ENCODE results near the gene GPRASP3. TPM values are rescaled to one million over a fixed set of nuclear protein-coding genes. Genes with fewer than 3 reads are reported as not detected.
"Not testable (repeated sequence)": the region's sequence is repeated elsewhere in the genome, so short reads cannot be mapped to it uniquely, and the experiment has no call there.

GPRASP3 gene
- polyA plus RNA-seq, 1 experiment: 1.9 TPM

DNA sequence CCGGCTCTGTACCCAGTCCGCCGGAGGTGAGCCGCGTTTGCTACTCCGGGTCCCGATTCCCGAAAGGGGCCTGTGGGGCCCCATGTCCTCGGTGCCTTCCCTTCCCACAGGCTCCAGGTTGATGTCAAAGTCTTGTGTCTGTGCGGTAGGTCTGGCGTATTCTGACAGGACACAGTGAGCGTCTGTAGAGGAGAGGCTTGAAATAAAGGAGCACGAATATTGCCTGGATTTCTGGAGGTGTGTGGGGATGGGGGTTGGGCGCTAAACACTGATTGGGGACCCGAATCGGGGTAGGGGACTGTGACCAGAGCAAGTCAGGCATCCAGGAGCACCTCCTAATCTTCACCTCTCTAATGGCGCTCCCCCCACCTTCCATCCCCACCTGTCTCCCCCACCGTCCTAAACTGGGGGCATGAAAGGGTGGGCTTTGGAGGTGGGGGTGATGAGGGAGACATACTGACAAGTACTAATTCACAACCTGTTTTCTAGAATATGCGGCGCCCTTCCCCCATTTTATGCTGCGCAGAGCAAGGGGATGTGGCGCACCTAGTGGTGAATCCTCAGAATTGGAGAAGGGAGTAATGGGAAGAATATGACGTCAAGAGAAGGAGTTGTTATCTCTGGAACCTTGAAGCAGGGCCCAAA lies 7.4 kb upstream of the GPRASP3 start:
- TF ChIP-seq, protein P1, sequence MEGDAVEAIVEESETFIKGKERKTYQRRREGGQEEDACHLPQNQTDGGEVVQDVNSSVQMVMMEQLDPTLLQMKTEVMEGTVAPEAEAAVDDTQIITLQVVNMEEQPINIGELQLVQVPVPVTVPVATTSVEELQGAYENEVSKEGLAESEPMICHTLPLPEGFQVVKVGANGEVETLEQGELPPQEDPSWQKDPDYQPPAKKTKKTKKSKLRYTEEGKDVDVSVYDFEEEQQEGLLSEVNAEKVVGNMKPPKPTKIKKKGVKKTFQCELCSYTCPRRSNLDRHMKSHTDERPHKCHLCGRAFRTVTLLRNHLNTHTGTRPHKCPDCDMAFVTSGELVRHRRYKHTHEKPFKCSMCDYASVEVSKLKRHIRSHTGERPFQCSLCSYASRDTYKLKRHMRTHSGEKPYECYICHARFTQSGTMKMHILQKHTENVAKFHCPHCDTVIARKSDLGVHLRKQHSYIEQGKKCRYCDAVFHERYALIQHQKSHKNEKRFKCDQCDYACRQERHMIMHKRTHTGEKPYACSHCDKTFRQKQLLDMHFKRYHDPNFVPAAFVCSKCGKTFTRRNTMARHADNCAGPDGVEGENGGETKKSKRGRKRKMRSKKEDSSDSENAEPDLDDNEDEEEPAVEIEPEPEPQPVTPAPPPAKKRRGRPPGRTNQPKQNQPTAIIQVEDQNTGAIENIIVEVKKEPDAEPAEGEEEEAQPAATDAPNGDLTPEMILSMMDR (IDR thresholded peaks at IDR 0.05; ENCODE audit: insufficient read depth, low read depth, low read length): peak; percentile 70
- H3K27me3 ChIP-seq (ENCODE audit: control insufficient read depth, insufficient read depth, low read length): no peaks in the 10 kb centered on the region
- no peak for DNase-seq (ENCODE audit: low read depth)
- H3K36me3 ChIP-seq (ENCODE audit: control insufficient read depth, insufficient read depth, low read length): no peaks in the 10 kb centered on the region
- ChIA-PET POLR2A (no interaction called here), CTCF (no interaction called here)
- peak overlapping the region; percentile 69 for H3K4me3 ChIP-seq (ENCODE audit: low read depth, low read length)

DNA sequence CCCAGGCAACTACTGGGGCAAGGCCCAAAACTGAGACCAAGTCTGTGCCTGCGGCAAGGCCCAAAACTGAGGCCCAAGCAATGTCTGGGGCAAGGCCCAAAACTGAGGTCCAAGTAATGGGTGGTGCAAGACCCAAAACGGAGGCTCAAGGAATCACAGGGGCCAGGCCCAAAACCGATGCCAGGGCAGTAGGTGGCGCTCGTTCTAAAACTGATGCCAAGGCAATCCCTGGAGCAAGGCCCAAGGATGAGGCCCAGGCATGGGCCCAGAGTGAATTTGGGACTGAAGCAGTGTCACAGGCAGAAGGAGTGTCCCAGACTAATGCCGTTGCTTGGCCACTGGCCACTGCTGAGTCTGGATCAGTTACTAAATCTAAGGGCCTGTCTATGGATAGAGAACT lies 5.5 kb upstream of the GPRASP3 start:
- TF ChIP-seq, protein P1 (IDR thresholded peaks at IDR 0.05; ENCODE audit: insufficient read depth, low read depth, low read length): no peak
- Histone ChIP-seq H3K36me3 (ENCODE audit: control insufficient read depth, insufficient read depth, low read length) (no peaks in the 10 kb centered on the region), H3K4me3 (ENCODE audit: low read depth, low read length) (no peak overlapping the region), H3K27me3 (ENCODE audit: control insufficient read depth, insufficient read depth, low read length) (no peaks in the 10 kb centered on the region)
- no peak for DNase-seq (ENCODE audit: low read depth)
- ChIA-PET CTCF (no interaction called here), POLR2A (no interaction called here)

DNA sequence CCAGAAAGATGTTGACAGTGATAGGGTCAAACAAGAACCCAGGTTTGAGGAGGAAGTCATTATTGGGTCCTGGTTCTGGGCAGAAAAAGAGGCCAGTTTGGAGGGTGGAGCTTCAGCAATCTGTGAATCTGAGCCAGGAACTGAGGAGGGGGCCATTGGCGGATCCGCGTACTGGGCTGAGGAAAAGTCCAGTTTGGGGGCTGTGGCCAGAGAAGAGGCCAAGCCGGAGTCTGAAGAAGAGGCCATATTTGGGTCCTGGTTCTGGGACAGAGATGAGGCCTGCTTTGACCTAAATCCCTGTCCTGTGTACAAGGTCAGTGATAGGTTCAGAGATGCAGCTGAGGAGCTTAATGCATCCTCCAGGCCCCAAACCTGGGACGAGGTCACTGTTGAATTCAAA lies 4.6 kb upstream of the GPRASP3 start:
- Histone ChIP-seq H3K36me3 (ENCODE audit: control insufficient read depth, insufficient read depth, low read length) (no peaks in the 10 kb centered on the region), H3K4me3 (ENCODE audit: low read depth, low read length) (no peak overlapping the region), H3K27me3 (ENCODE audit: control insufficient read depth, insufficient read depth, low read length) (no peaks in the 10 kb centered on the region)
- CTCF ChIA-PET: no interaction called here
- POLR2A ChIA-PET: no interaction called here
- TF ChIP-seq, protein P1 (IDR thresholded peaks at IDR 0.05; ENCODE audit: insufficient read depth, low read depth, low read length): no peak
- no peak for DNase-seq (ENCODE audit: low read depth)

DNA sequence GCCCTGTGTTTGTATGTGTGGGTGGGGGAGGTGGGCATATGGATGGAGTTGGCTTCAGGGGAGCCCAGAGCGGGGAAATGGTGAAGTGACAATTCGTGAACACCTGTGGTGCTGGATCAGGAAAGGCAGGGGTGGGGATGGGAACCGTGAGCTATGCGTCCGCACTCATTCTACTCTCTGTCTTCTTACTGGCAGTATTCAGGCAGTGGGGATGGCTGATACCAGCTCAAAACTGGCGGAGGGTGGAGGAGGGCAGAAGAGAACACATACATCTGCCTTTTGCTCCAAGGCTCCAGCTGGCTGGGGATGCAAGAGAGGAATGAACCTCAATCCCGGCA lies 595 bp downstream of the GPRASP3 start:
- DNase-seq (ENCODE audit: low read depth); H3K36me3 ChIP-seq (ENCODE audit: control insufficient read depth, insufficient read depth, low read length); H3K27me3 ChIP-seq (ENCODE audit: control insufficient read depth, insufficient read depth, low read length): not testable (repeated sequence)
- peak overlapping the region; percentile 61 for H3K4me3 ChIP-seq (ENCODE audit: low read depth, low read length)
- CTCF ChIA-PET: interaction anchor here (1.2 kb wide), 1 partner anchor 115 kb away, joined by 3 read pairs; no protein-coding TSS in a partner anchor
- POLR2A ChIA-PET: interaction anchor here (0.5 kb wide), 1 partner anchor 114 kb away, joined by 10 read pairs; no protein-coding TSS in a partner anchor

DNA sequence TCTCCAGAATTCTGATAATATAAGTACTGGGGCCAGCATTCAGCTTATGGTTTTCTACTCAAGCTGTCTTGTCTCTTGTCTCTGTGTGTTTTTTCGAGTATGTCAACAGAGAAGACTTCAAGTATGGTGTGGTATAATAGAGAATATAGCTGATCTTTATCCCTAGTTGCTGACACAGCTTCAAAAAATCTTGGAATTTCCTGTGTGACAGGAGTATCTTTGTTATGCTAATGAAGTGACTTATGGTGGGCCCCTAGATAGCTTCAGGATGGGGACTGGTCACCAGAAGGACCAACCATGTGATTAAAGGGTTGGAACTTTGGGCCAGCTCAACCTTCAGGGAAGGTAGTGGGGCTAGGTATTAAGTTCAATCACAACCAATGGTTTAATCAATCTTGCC lies 2.9 kb downstream of the GPRASP3 start:
- TF ChIP-seq, protein P1 (IDR thresholded peaks at IDR 0.05; ENCODE audit: insufficient read depth, low read depth, low read length): no peak
- POLR2A ChIA-PET: no interaction called here
- Histone ChIP-seq H3K27me3 (ENCODE audit: control insufficient read depth, insufficient read depth, low read length) (no peaks in the 10 kb centered on the region), H3K36me3 (ENCODE audit: control insufficient read depth, insufficient read depth, low read length) (no peaks in the 10 kb centered on the region), H3K4me3 (ENCODE audit: low read depth, low read length) (no peak overlapping the region)
- no peak for DNase-seq (ENCODE audit: low read depth)
- CTCF ChIA-PET: no interaction called here

DNA sequence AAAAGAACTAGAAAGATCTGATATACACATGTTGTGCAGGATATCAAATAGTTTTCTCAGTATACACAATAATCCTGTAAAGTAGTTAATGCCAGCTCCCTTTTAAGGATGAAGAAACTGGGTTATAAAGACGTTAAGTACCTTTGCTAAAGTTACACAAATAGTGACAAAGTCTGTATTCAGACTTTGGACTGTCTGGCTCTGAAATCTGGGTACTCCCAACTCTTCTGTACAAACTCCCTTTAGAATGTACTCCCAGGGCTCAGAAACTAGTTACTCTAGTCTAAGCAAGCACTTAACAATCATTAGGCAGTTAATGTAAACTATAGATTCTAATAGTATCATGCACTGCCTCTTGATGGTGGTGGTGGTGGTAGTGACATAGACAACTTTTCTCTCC lies 7.2 kb downstream of the GPRASP3 start:
- H3K36me3 ChIP-seq (ENCODE audit: control insufficient read depth, insufficient read depth, low read length): no peaks in the 10 kb centered on the region
- no peak for DNase-seq (ENCODE audit: low read depth)
- CTCF ChIA-PET: no interaction called here
- H3K4me3 ChIP-seq (ENCODE audit: low read depth, low read length): no peak overlapping the region
- TF ChIP-seq, protein P1 (IDR thresholded peaks at IDR 0.05; ENCODE audit: insufficient read depth, low read depth, low read length): no peak
- POLR2A ChIA-PET: no interaction called here
- no peaks in the 10 kb centered on the region for H3K27me3 ChIP-seq (ENCODE audit: control insufficient read depth, insufficient read depth, low read length)
